CD14-positive monocyte (primary cell): ENCODE data around the gene STRBP. TPM values are rescaled to one million over a fixed set of nuclear protein-coding genes. Genes with fewer than 3 reads are reported as not detected.

Experiments used
- DNase-seq, 3 donors: peaks; one replicate each; pipeline ENCODE4 v3.0.0-alpha.2; 2011 to 2022
- H2AFZ ChIP-seq: 2 replicates; pipeline ENCODE4 v1.6.0; 2012; ENCODE audit warnings: mild to moderate bottlenecking, low read depth, low read length, inconsistent platforms; ENCODE audit not compliant: insufficient read depth, poor library complexity, severe bottlenecking
- H3K27ac ChIP-seq, 2 donors: 1 replicate in 1 of 2; 2 replicates in 1 of 2; pipeline ENCODE4 v1.5.1; 2012 to 2013; ENCODE audit warnings: low read length in 2 of 2, control low read depth in 1 of 2, inconsistent platforms in 1 of 2, low read depth in 1 of 2, mild to moderate bottlenecking in 1 of 2
- H3K27me3 ChIP-seq, 2 donors: one replicate each; pipeline versions ENCODE4 v1.6.0 to v1.6.1; 2011 to 2013; ENCODE audit warnings: low read length in 2 of 2; ENCODE audit not compliant: control insufficient read depth in 2 of 2, insufficient read depth in 2 of 2
- H3K36me3 ChIP-seq, 2 donors: replicated peaks in 1 of 2; 1 replicate in 1 of 2; 2 replicates in 1 of 2; pipeline versions ENCODE4 v1.5.1 to v1.6.1; 2012 to 2013; ENCODE audit warnings: low read length in 2 of 2, control low read depth in 1 of 2, inconsistent platforms in 1 of 2, mild to moderate bottlenecking in 1 of 2; ENCODE audit not compliant: insufficient read depth in 2 of 2, control insufficient read depth in 1 of 2
- H3K4me1 ChIP-seq, 2 donors: 1 replicate in 1 of 2; 2 replicates in 1 of 2; pipeline versions ENCODE4 v1.5.1 to v1.6.1; 2012 to 2013; ENCODE audit warnings: low read length in 2 of 2, control low read depth in 1 of 2, inconsistent platforms in 1 of 2, mild to moderate bottlenecking in 1 of 2, moderate library complexity in 1 of 2; ENCODE audit not compliant: insufficient read depth in 2 of 2, control insufficient read depth in 1 of 2
- H3K4me2 ChIP-seq: replicated peaks from 2 replicates; pipeline ENCODE3; 2012; ENCODE audit warnings: low read length, moderate library complexity, mild to moderate bottlenecking; ENCODE audit not compliant: poor library complexity, severe bottlenecking; ENCODE audit errors: extremely low read depth
- H3K4me3 ChIP-seq, 3 experiments: fragments of 200-600 bp in 1 of 3; sonication (generic) in 1 of 3; replicated peaks in 1 of 3; 1 replicate in 2 of 3; 2 replicates in 1 of 3; pipeline ENCODE4 v1.5.1; 2011 to 2013; ENCODE audit warnings: low read length in 3 of 3, mild to moderate bottlenecking in 3 of 3, control low read depth in 2 of 3, low read depth in 2 of 3, inconsistent platforms in 1 of 3, moderate library complexity in 1 of 3
- H3K79me2 ChIP-seq: 2 replicates; pipeline ENCODE4 v1.6.0; 2012; ENCODE audit warnings: mild to moderate bottlenecking, control low read depth, inconsistent platforms, low read length, moderate library complexity; ENCODE audit not compliant: insufficient read depth
- H3K9ac ChIP-seq: 2 replicates; pipeline ENCODE4 v1.6.0; 2017; ENCODE audit warnings: low read length, mild to moderate bottlenecking; ENCODE audit not compliant: insufficient read depth, poor library complexity, severe bottlenecking
- H3K9me3 ChIP-seq, 2 donors: replicated peaks in 1 of 2; 1 replicate in 1 of 2; 2 replicates in 1 of 2; pipeline versions ENCODE4 v1.5.1 to v1.6.1; 2012 to 2013; ENCODE audit warnings: low read length in 2 of 2, control low read depth in 1 of 2; ENCODE audit not compliant: control insufficient read depth in 1 of 2, insufficient read depth in 1 of 2
- H4K20me1 ChIP-seq: 2 replicates; pipeline ENCODE4 v1.6.0; 2012; ENCODE audit warnings: mild to moderate bottlenecking, low read length, control low read depth, moderate library complexity; ENCODE audit not compliant: insufficient read depth
- H3K27ac Mint-ChIP-seq, 7 donors: one replicate each; pipeline ENCODE4 v1.8.0; 2020; ENCODE audit warnings: mild to moderate bottlenecking in 7 of 7, mixed read lengths in 7 of 7, moderate library complexity in 6 of 7, inconsistent platforms in 2 of 7
- H3K27me3 Mint-ChIP-seq, 3 donors: one replicate each; pipeline ENCODE4 v1.8.0; 2021 to 2022; ENCODE audit warnings: low read depth in 3 of 3, mild to moderate bottlenecking in 3 of 3, mixed read lengths in 3 of 3, moderate library complexity in 3 of 3, inconsistent platforms in 1 of 3
- H3K36me3 Mint-ChIP-seq, 2 donors: one replicate each; pipeline ENCODE4 v1.8.0; 2020; ENCODE audit warnings: mixed read lengths in 2 of 2, inconsistent platforms in 1 of 2, mild to moderate bottlenecking in 1 of 2
- H3K4me1 Mint-ChIP-seq: one replicate; pipeline ENCODE4 v1.8.0; 2020; ENCODE audit warnings: mild to moderate bottlenecking, mixed read lengths
- H3K4me3 Mint-ChIP-seq, 2 donors: one replicate each; pipeline ENCODE4 v1.8.0; 2020; ENCODE audit warnings: mild to moderate bottlenecking in 2 of 2, mixed read lengths in 2 of 2, moderate library complexity in 1 of 2
- H3K9me3 Mint-ChIP-seq, 7 donors: one replicate each; pipeline ENCODE4 v1.8.0; 2020 to 2022; ENCODE audit warnings: mixed read lengths in 7 of 7, mild to moderate bottlenecking in 6 of 7, moderate library complexity in 6 of 7, inconsistent platforms in 2 of 7
- WGBS: methylation state at CpG from one replicate; pipeline ENCODE4 v1.1.5; 2013; ENCODE audit warnings: missing lambda C conversion rate; ENCODE audit not compliant: insufficient coverage; 5-methylcytosine and 5-hydroxymethylcytosine counted together
- intact Hi-C, 2 donors: fragments of 100-400 bp; cut with micrococcal nuclease; formaldehyde crosslinking; loops; one replicate each; pipeline versions ENCODE4 v1.15.0 to v1.15.1; 2023
- polyA plus RNA-seq, 3 donors: library from polyadenylated mRNA; depleted of rRNA in 1 of 3; unstranded in 2 of 3; stranded (reverse) in 1 of 3; fragments of 300-500 nt in 2 of 3; fragments of >200 nt in 1 of 3; fragmentation: Illumina TruSeq in 2 of 3; gene quantifications; 1 replicate in 2 of 3; 2 replicates in 1 of 3; pipeline ENCODE4 v1.2.3, GENCODE V29; 2012 to 2021
- TF ChIP-seq, protein P1 (sequence below): fragments of 200-600 bp; IDR thresholded peaks from one replicate; pipeline ENCODE4 v1.8.0; 2022; ENCODE audit warnings: antibody characterized with exemption, mild to moderate bottlenecking

STRBP gene
- polyA plus RNA-seq, 3 donors: 0.97 to 1.9 (median 1.9) TPM

GRCh38 chr9:123262338-123262737 is 6.0 kb downstream of the STRBP start:
- DNase-seq: no peak
- no peak overlapping the region for H3K27ac Mint-ChIP-seq
- H4K20me1 ChIP-seq: no peaks in the 10 kb centered on the region
- intact Hi-C loops: no loop called here
- TF ChIP-seq, protein P1, sequence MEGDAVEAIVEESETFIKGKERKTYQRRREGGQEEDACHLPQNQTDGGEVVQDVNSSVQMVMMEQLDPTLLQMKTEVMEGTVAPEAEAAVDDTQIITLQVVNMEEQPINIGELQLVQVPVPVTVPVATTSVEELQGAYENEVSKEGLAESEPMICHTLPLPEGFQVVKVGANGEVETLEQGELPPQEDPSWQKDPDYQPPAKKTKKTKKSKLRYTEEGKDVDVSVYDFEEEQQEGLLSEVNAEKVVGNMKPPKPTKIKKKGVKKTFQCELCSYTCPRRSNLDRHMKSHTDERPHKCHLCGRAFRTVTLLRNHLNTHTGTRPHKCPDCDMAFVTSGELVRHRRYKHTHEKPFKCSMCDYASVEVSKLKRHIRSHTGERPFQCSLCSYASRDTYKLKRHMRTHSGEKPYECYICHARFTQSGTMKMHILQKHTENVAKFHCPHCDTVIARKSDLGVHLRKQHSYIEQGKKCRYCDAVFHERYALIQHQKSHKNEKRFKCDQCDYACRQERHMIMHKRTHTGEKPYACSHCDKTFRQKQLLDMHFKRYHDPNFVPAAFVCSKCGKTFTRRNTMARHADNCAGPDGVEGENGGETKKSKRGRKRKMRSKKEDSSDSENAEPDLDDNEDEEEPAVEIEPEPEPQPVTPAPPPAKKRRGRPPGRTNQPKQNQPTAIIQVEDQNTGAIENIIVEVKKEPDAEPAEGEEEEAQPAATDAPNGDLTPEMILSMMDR: no peak
- peaks cover 7% of the 10 kb centered on the region for H3K4me1 Mint-ChIP-seq
- no peaks in the 10 kb centered on the region for H3K9me3 ChIP-seq
- no peaks in the 10 kb centered on the region for H3K79me2 ChIP-seq
- H3K4me1 ChIP-seq: peaks cover 2% of the 10 kb centered on the region in 2 donors
- WGBS: no CpG with 5 or more reads among the region's 1 CpG
- peaks cover 3 to 10% (median 9%) of the 10 kb centered on the region in 3 donors for H3K27me3 Mint-ChIP-seq
- no peak overlapping the region for H3K9ac ChIP-seq
- H3K4me2 ChIP-seq: no peak overlapping the region
- no peak overlapping the region for H3K27ac ChIP-seq
- H3K27me3 ChIP-seq: peaks cover 0 to 6% of the 10 kb centered on the region in 2 donors
- peaks cover 0 to 1% (median 0%) of the 10 kb centered on the region in 7 donors for H3K9me3 Mint-ChIP-seq
- H3K4me3 ChIP-seq: no peak overlapping the region
- H3K36me3 Mint-ChIP-seq: no peaks in the 10 kb centered on the region
- no peaks in the 10 kb centered on the region for H3K36me3 ChIP-seq
- H3K4me3 Mint-ChIP-seq: no peak overlapping the region
- no peak overlapping the region for H2AFZ ChIP-seq

DNA sequence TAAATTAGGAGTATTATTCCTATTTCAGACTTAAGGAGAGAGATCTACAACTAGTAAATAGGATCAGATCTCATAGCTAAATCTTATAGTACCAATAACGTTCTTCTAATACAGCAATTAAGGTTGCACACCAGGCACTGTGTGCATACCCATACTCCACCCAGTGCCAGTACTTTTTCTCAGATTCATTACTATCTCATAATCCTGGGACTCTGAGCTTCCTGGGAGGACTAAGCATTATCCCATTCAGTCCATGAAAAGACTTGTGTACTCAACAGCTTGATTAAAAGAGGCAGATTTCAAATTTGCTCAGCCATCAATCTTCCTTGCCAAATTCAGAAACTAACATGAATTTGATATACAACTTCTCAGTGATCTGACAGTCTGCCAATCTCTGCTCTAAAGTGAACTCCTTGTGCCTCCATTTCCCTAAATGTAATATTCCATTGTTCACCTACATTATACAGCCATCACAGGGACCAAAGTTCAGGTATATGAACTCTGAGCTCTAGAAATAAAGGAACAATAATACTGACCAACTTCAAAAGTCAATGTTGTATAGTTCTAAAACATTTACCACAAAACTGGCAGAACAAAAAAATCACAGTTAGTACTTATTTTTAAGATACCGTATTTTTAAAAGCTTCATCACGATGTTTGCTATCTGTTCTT is 7.2 kb downstream of the STRBP start:
- H3K27me3 ChIP-seq: no peaks in the 10 kb centered on the region
- 100% methylated on average over 1 of the region's 3 CpGs for WGBS
- H3K79me2 ChIP-seq: no peaks in the 10 kb centered on the region
- H3K9ac ChIP-seq: no peak overlapping the region
- intact Hi-C loops: no loop called here
- H2AFZ ChIP-seq: no peak overlapping the region
- Mint-ChIP-seq H3K27me3 (no peaks in the 10 kb centered on the region), H3K4me3 (no peak overlapping the region), H3K27ac (no peak overlapping the region), H3K4me1 (peaks cover 3% of the 10 kb centered on the region), H3K36me3 (no peaks in the 10 kb centered on the region), H3K9me3 (peaks cover 0 to 1% (median 0%) of the 10 kb centered on the region in 7 donors)
- H3K4me1 ChIP-seq: no peaks in the 10 kb centered on the region
- H3K9me3 ChIP-seq: no peaks in the 10 kb centered on the region
- no peaks in the 10 kb centered on the region for H4K20me1 ChIP-seq
- no peaks in the 10 kb centered on the region for H3K36me3 ChIP-seq
- no peak overlapping the region for H3K27ac ChIP-seq
- no peak overlapping the region for H3K4me2 ChIP-seq
- DNase-seq: no peak
- H3K4me3 ChIP-seq: no peak overlapping the region
- TF ChIP-seq, protein P1: no peak
